ENCODE data around the gene VAT1L. TPM values are rescaled to one million over a fixed set of nuclear protein-coding genes. Genes with fewer than 3 reads are reported as not detected.

The VAT1L gene
- 17.9 TPM for total RNA-seq (ENCODE audit: unreplicated experiment)
- long read RNA-seq, partial matches to known transcripts, result 4 of 6 reads
- long read RNA-seq, other reads (novel, unspliced or antisense), result 0 of 6 reads

DNA sequence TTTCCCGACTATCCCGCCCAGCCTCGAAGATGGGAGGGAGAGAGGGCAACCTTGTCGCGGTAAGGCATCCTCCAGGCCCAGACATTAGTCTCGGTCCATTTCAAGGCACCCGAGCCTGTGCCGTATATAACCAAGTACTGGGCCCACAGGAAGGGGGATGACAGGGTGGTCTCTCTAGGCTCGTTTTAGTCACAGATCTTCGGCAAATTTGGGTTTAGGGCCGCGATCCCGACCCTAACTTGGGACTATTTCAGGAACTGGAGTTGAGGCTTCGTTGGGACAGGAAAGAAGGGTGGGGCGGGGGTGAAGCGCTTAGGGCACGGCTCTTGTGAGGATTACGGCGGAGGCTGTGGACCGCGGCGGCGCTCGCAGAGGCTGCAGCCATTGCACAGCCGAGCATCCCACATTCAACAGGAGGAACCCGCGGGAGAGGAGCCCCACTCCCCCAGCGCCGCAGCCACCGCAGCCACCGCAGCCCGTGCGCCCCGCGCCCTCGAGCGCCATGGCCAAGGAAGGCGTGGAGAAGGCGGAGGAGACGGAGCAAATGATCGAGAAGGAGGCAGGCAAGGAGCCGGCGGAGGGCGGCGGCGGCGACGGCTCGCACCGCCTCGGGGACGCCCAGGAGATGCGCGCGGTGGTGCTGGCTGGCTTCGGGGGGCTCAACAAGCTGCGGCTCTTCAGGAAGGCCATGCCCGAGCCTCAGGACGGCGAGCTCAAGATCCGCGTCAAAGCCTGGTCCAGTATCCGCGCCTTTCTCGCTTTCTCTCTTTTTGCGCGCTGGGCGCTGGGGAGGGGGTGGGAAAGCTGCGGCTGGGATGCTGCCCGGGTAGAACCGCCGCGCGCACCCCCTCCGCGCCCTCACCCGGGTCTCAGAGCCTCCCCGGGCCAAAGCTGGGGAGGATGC, at the start of gene VAT1L:
VAT1L (plus strand) TSS at position 384 of the 904 bp plus-strand sequence; CDS start at position 503, 119 bp downstream.
- no peak within 1 kb of the TSS for H3K27ac Mint-ChIP-seq (ENCODE audit: unreplicated experiment)
- TF ChIP-seq CTCF (IDR thresholded peaks at IDR 0.05; ENCODE audit: partially characterized antibody, unreplicated experiment), result no peak
- peak within 1 kb of the TSS; percentile 93 for H3K4me3 Mint-ChIP-seq (ENCODE audit: unreplicated experiment)
- H3K9me3 Mint-ChIP-seq (ENCODE audit: unreplicated experiment), result peaks cover 3% of the 10 kb centered on the region
- DNase-seq, result peak; percentile 75
- peaks cover 13% of the 10 kb centered on the region for H3K4me1 Mint-ChIP-seq (ENCODE audit: low read depth, unreplicated experiment)
- no peaks in the 10 kb centered on the region for H3K36me3 Mint-ChIP-seq (ENCODE audit: unreplicated experiment)
- peaks cover 3% of the 10 kb centered on the region for H3K27me3 Mint-ChIP-seq (ENCODE audit: unreplicated experiment)

GRCh38 chr16:77738706-77739558, 49.4 kb upstream of the VAT1L start:
- Mint-ChIP-seq H3K9me3 (ENCODE audit: unreplicated experiment) (peaks cover 3% of the 10 kb centered on the region), H3K27ac (ENCODE audit: unreplicated experiment) (no peak overlapping the region), H3K27me3 (ENCODE audit: unreplicated experiment) (no peaks in the 10 kb centered on the region), H3K36me3 (ENCODE audit: unreplicated experiment) (no peaks in the 10 kb centered on the region), H3K4me1 (ENCODE audit: low read depth, unreplicated experiment) (peaks cover 1% of the 10 kb centered on the region), H3K4me3 (ENCODE audit: unreplicated experiment) (no peak overlapping the region)
- DNase-seq, result no peak
- no peak for TF ChIP-seq CTCF (IDR thresholded peaks at IDR 0.05; ENCODE audit: partially characterized antibody, unreplicated experiment)

GRCh38 chr16:77739559-77739892, 48.8 kb upstream of the VAT1L start:
- TF ChIP-seq CTCF (IDR thresholded peaks at IDR 0.05; ENCODE audit: partially characterized antibody, unreplicated experiment), result no peak
- Mint-ChIP-seq H3K27me3 (ENCODE audit: unreplicated experiment) (no peaks in the 10 kb centered on the region), H3K36me3 (ENCODE audit: unreplicated experiment) (no peaks in the 10 kb centered on the region), H3K4me1 (ENCODE audit: low read depth, unreplicated experiment) (peaks cover 1% of the 10 kb centered on the region), H3K27ac (ENCODE audit: unreplicated experiment) (no peak overlapping the region), H3K4me3 (ENCODE audit: unreplicated experiment) (no peak overlapping the region), H3K9me3 (ENCODE audit: unreplicated experiment) (peaks cover 3% of the 10 kb centered on the region)
- DNase-seq, result no peak

DNA sequence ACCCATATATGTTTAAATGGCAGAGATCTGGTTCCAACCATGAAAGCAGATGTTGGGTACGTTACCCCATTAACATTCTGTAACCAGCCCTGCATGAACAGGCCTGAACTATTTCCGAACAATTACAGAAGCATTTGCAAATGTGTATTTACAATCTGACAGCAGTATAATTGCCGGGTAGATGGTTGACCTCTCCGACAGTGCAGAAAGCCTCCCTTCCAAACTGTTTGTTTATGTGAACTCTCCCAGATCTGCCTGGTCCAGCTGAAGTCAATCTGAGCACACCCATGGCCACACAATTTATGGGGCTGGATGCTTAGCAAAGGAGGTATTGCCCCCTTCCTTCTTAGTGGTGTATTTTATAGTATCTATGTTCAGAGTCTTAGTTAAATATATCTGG, 44.2 kb upstream of the VAT1L start:
- no peak for DNase-seq
- no peak for TF ChIP-seq CTCF (IDR thresholded peaks at IDR 0.05; ENCODE audit: partially characterized antibody, unreplicated experiment)
- H3K27ac Mint-ChIP-seq (ENCODE audit: unreplicated experiment), result no peak overlapping the region
- H3K4me3 Mint-ChIP-seq (ENCODE audit: unreplicated experiment), result no peak overlapping the region
- no peaks in the 10 kb centered on the region for H3K36me3 Mint-ChIP-seq (ENCODE audit: unreplicated experiment)
- H3K4me1 Mint-ChIP-seq (ENCODE audit: low read depth, unreplicated experiment), result peaks cover 7% of the 10 kb centered on the region
- H3K27me3 Mint-ChIP-seq (ENCODE audit: unreplicated experiment), result peaks cover 2% of the 10 kb centered on the region
- peaks cover 7% of the 10 kb centered on the region for H3K9me3 Mint-ChIP-seq (ENCODE audit: unreplicated experiment)

Data from glutamatergic neuron (in vitro differentiated cells).